Measurements from ENCODE around the gene RAVER1.

- TF ChIP-seq CTCF (conservative IDR thresholded peaks at IDR 0.05; ENCODE audit: low read depth, low read length) (no peak), EZH2 (IDR thresholded peaks at IDR 0.05; ENCODE audit: low read length, unreplicated experiment) (no peak), EZH2phosphoT487 (IDR thresholded peaks at IDR 0.05; ENCODE audit: borderline replicate concordance, low read length) (no peak)
Observed at GRCh38 chr19:10361569-10362011, 28.3 kb upstream of the RAVER1 start.
